RWPE1 (cell line): ENCODE results near the gene AATK.

Experiments
- CTCF ChIA-PET: fragments of 350-600 bp; sonication (Branson Sonifier 250); formaldehyde crosslinking; extraction: SDS; loops from one replicate; lab custom pipeline; 2021; lab: Yijun Ruan, JAX
- POLR2A ChIA-PET: fragments of 400-600 bp; formaldehyde crosslinking; extraction: SDS; loops from one replicate; lab custom pipeline; 2020; ENCODE audit warnings: antibody characterized with exemption; ENCODE audit not compliant: low non-redundant PET; lab: Yijun Ruan, JAX
- DNase-seq: peaks from one replicate; pipeline ENCODE4 v3.0.0; 2012; ENCODE audit warnings: low spot score
- H3K27ac ChIP-seq: fragments of 450-650 bp; 2 replicates; pipeline ENCODE4 v1.5.1; 2017
- CTCF ChIP-seq: fragments of 450-650 bp; conservative IDR thresholded peaks from 2 replicates; pipeline ENCODE4 v1.5.1; 2017; ENCODE audit warnings: low read depth, mild to moderate bottlenecking

Gene AATK

DNA sequence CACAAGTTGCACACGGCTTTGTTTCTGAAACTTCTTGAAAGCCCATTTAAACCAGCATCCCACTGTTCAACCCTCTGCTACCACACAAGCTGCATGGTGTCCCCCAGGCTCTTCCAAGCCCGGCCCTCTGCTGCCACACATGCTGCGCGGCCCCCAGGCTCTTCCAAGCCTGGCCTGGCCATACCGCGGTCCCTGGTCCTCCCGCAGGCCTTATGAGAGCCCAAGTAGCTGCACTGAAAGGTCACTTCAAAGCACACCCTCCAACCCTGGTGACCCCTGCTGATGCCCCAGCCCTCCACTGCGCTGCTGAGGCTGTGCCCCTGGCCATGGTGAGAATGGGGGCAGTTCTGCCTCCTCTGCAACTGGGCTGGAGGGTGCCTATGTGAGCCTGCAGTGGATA lies 26.6 kb downstream of the AATK start:
- H3K27ac ChIP-seq: no peak overlapping the region
- DNase-seq: no peak
- ChIA-PET POLR2A (no interaction called here), CTCF (interaction anchor here (0.6 kb wide), 1 partner anchor 94 kb away, joined by 3 read pairs; no protein-coding TSS in a partner anchor)
- TF ChIP-seq CTCF: no peak

- no peak overlapping the region for H3K27ac ChIP-seq
- TF ChIP-seq CTCF: no peak
- DNase-seq: no peak
- POLR2A ChIA-PET: no interaction called here
- CTCF ChIA-PET: no interaction called here
Measured at GRCh38 chr17:81138500-81138899, 27.5 kb downstream of the AATK start.

GRCh38 chr17:81138083-81138482 lies 27.9 kb downstream of the AATK start:
- POLR2A ChIA-PET: no interaction called here
- TF ChIP-seq CTCF: no peak
- no peak for DNase-seq
- H3K27ac ChIP-seq: no peak overlapping the region
- CTCF ChIA-PET: no interaction called here

DNA sequence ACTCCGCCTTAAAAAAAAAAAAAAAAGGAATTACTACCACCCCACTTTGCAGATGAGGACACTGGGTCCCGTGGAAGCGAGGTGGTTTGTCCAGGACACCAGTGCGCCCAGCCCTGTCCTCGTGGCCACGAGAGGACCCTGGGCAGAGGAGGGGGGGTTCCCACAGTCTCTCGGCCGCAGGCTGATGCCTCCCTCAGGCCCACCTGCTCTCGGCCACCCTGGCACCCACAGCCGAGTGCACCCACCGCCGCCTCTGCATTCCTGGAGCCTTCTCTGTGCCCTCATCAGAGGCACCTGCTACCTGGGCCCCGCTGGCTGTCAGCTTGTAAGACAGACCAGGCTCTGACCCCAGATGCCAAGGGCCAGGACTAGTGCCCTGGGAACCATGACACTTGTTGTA lies 28.8 kb downstream of the AATK start:
- CTCF ChIA-PET: no interaction called here
- POLR2A ChIA-PET: no interaction called here
- no peak overlapping the region for H3K27ac ChIP-seq
- DNase-seq: no peak
- TF ChIP-seq CTCF: no peak

DNA sequence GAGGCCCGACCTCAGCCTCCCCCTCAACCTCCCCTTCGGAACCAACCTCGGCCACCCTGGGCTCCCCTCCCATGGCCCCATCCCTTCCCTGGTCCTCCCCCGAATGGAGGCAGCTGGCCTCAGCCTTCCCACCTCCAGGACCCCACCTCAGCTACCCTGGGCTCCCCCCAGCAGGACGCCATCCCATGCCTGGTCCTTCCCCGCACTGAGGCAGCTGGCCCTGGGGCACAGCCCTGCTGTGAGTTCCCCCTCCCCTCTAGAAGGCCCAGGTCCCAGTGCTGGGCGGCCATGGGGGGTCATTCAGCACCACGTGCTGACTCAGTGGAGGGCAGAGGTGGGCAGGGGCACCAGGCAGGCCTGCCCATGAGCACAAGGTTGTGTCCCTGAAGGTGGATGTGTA lies 29.7 kb downstream of the AATK start:
- POLR2A ChIA-PET: no interaction called here
- no peak overlapping the region for H3K27ac ChIP-seq
- CTCF ChIA-PET: no interaction called here
- no peak for DNase-seq
- TF ChIP-seq CTCF: no peak

- CTCF ChIA-PET: interaction anchor here (0.5 kb wide), 1 partner anchor 160 kb away, joined by 3 read pairs; no protein-coding TSS in a partner anchor
- no peak for DNase-seq
- no peak for TF ChIP-seq CTCF
- no peak overlapping the region for H3K27ac ChIP-seq
- POLR2A ChIA-PET: no interaction called here
Measured at GRCh38 chr17:81135505-81136278, 30.3 kb downstream of the AATK start.
